HuH-7 (cell line): ENCODE results near the gene SLC9A2.

Experiments
- DNase-seq: peaks from one replicate; pipeline ENCODE4 v3.0.0; 2011; ENCODE audit warnings: low spot score

The SLC9A2 gene

DNA sequence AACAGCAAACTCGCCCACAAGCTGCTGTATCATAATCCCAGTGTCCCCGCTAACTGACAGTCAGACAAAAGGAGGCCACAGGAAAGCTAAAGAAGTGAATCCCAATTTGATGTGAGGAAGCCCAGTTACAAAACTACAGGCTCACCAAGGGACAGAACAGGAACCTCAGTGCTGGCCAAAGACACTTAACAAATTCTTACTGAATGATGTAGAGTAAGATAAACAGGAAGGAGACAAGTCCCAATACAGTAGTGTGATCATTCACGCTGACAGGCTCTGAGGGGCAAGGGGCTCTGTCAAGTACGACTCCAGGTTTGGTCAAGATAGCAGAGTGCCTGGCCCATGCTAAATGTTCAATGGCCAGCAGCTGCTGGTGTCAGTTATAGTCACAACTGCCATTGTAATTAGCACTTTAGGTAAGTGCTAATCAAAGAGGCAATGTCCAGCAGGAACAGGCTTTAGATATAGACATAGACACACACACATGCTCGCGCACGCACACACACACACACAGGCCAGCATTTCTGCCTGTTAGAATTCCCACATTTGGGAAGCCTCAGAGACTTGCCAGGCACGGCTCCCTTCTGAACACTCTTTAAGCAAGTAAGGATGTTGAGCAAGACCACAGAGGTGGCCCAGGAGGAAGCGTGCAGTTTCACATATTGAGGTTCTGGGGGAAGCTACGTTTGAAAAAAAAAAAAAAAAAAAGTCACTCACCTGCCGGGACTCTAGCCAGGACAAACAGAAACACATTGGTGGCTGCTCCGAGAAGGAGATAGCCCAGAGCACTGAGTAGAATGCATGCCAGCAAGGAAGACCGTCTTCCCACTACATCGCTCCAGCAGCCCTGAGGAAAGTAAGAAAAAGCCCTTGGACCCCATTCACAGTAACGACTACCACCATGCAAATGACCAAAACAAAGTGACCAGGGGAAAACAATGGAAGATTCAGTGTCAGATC, 107.1 kb downstream of the SLC9A2 start:
- DNase-seq = no peak

DNA sequence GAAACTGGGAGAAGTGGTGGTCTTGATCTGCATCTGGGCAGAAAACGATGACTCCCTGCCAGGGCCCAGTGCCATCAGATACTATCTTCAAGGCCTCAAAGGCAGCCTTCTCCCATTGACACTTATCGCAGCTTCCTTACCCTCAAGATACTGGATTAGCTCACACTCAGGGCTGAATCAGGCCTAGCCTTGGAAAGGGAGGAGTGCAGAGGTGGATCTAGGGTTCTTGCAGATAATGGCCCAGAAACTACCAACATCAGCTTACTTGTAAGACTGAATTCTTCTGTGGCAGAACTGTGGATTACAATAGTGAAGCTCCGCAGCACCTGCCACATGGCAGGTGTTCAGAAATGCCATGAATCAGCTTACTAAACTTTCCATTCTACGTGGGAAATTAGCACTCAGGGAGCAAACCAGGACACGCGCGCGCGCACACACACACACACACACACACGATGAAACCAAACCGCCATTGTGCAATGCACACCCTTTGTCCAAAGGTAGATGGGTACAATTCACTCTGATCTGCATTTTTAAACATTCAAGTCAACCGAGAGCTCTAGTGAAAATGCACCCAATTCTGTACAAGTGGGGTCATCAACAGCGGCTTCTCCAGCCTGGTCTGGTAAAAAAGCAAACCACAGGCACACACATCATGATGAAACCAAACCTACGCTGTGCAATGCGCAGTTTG, 116.2 kb downstream of the SLC9A2 start:
- no peak for DNase-seq

DNA sequence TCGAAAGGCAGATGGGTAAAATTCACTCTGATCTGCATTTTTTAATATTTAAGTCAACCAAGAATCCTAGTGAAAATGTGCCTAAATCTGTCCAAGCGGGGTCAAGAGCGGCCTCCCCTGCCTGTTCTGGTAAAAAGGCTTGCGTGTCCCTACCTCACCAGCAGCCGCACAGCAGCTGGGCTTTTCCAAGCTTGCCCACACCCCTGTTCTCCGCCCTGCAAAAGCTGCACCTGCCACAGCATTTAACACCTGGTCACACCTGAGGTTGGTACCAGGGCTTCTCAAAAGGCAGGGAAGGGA, 116.7 kb downstream of the SLC9A2 start:
- DNase-seq = no peak

DNA sequence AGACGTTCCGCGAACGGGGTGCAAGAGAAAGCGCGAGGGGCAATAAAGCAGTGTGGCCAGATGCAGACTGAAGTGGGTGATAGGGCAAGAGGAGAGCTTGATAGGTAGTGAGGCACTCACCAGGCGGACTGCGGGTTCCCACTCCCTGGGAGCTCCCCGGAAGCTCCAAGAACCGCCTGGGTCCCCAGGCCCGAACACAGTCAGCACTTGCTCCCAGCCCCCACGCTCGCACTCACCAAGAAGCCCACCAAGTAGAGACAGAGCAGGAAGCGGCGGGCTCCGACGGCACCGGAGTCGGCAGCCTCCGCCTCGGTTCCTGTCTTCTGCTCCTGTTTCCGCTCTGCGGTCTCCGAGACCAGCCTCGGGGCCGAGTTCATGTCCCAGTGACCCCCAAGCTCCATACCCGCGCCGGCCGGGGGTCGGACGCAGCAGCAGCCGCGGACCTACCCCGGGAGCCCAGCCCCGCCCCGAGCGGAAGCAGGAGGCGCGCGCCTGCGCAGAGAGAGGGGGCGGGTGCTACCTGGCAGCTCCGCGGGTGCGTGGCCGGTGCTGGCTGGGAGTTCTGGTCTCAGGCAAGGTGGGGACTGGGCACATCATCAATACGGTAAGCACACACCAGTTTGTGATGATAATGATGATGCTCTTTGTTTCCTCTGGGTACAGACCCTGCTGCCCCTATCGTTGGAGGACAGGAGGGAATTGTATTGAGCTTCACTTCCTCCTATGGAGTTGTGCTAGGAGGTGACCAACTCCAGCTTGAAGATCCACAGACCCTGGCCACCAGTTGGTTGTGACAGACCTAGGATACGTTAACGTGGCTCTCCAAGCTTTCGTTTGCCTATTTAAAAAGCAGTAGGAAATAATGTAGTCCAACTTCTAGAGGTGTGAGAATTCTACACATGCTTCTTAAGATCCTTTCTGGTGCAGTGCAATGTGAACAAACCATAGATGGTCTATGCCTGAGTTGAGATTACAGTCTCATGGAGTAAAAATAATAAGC, 117.4 kb downstream of the SLC9A2 start:
- DNase-seq = peak; percentile 83

DNA sequence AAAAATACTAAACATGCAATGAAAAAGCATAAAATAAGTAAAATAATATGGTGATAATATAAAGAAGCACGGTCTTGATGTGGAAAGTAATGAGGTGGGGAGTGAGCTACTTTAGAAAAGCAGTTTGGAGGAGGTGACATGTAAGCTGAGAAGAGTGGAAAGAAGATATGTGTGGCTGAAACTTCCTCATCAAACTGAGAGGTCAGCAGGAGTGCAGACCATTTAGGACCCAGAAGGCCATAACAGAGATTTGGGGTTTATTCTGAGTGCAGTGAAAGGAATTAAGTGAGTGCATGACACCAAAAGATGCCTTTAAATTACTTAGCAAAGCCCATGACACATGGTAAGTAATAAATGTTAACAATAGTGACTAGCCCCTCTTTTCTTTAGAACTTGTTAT, 118.1 kb downstream of the SLC9A2 start:
- DNase-seq = no peak

DNA sequence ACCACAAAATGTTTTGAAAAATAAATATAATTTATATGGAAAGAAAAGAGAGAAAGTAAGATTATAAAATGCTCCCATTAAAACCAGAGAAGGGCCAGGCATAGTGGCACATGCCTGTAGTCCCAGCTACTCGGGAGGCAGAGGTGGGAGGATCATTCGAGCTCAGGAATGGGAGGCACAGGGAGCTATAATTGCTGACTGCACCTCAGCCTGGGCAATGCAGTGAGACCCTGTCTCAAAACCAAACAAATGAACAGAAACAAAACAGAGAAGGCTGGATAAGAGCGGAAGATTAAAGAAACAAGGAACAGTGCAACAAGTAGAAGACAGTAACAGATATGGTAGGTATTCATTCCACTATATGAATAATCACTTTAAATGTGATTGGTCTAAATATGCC, 123.9 kb downstream of the SLC9A2 start:
- no peak for DNase-seq

DNA sequence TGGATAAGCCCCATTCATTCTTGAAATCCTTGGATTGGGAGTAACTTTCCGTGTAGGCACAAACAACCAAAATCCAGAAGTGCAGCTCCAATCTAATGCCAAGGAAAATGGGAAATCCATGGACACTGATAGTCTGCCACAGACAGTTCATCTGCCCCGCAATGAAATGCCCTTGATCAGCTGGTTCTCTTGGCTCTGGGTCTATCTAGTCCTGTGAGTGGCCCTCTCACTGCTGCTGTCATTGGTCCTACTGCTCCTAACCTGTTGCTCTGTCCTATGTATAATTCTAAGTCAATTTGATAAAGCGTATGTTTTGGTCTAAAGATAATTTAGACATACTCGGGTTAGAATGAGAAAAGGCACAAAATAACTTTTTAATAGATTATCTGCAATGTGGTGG, 128.8 kb downstream of the SLC9A2 start:
- DNase-seq = no peak

DNA sequence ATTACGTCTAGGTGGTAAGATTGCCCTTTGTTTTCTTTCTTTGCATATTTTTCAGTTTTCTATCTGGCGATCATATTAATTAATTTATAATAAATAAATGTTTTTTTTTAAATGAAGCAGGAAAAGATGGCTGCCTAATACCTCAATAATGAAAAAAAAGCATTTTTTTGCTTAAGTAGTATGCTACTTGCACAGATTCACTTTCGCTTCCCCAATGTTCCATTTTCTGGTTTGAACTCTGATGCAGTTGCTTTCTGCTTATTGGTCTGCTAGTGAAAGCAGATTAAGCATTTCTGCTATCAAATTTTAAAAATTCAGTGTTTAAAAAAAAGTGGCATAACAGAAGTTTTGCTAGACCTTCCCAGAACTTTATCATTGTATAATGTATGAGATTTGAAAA, 130.6 kb downstream of the SLC9A2 start:
- no peak for DNase-seq

DNA sequence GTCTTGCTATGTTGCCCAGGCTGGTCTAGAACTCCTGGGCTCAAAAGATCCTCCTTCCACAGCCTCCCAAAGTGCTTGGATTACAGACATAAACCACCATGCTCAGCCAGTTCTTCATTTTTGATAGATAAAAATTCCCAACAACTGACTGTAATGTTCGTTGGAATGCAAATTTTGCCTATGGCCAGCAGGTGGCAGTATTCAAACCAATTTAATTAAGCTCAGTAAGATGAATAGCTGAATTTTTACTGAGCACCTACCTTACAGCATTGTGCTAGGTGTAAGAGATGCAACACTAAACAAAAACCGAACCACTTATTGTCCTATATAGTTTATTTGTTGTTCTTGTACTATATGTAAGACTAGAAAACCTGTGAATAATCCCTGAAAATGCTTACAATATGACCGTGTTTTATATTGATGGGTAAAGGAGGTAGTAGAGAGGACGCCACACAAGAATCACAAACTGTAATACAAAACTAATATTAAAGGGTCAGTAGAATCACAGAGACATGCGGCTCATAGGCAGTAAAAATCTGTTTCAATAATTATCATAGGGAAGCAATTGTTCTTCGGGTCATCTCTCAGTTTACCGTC, 134.3 kb downstream of the SLC9A2 start:
- peak; percentile 10 for DNase-seq

DNA sequence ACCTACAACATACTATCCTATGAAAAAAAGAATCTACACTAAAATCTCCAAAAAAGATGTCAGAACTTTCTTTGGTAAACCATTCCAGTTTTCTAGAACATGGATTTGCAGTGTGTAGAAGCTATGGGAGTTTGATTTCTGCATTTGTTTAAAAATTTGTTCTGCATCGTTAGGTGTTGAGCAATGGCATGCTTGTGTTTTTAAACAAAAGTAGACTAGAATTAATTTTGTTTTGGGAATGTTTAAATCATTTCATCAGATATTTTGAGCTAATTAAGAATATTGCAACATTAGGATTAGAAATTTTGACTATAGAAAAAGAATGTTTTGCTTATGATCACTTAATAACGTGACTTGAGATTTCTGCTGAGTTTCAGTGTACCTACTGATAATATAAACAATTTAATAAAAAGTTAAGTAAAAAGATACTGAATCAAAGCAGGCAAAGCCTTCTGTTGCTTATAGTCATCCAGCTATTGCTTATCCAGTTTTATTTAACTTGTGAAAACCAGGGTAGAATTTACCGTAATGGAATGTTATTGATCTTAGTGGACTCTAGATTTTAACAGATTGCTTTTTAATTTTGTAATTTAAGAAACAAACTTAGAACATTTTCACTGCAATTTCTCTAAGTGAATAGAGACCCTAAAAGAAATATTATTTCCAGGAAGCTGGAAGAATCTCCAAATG, 135.2 kb downstream of the SLC9A2 start:
- no peak for DNase-seq

DNA sequence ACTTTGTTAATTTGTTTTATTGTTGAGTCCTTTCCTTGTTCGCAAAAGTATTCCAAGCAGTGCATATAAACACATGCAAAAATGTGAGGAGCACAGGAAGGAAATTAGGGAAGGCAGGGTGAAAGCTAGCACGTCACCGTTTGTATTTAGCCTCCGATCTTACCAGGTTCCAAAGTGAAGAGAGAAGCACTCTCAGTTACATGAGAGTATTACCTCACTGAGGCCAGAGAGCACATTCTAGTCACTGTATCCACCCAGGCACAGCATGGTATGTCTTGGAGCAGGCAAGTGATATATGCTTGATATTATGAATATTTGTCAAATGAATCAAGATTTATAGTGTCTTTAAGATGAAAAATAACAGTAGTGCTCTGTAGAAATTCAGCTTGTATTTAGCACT, 135.9 kb downstream of the SLC9A2 start:
- no peak for DNase-seq

DNA sequence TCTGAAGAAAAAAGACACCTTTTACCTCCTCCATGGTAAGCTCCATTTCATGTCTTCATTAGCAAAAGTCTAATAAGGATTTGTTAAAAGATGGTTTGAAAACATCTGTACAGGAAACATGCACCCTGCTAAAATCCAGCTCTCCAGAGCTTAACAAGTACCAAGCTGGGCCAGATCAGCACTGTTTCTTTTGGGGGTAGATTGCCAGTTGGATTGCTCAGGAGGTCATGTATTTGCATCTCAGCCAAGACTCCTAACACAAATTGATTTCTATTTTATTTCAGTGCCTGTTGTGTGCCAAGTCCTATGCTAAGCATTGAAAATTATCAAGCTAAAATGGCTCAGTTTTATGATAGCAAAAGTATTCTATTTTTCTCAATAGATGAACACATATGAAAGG, 139.1 kb downstream of the SLC9A2 start:
- no peak for DNase-seq
